ENCODE data around the gene CAPN12.

GRCh38 chr19:38720559-38721236 is 23.6 kb downstream of the CAPN12 start:
- TF ChIP-seq CTCF (IDR thresholded peaks at IDR 0.05) (no peak), EP300 (IDR thresholded peaks at IDR 0.05) (no peak)
